Measurements from ENCODE around the gene ZNF570.

The ZNF570 gene

GRCh38 chr19:37468961-37469777 is at the start of gene ZNF570:
TSS of gene ZNF570 (plus strand) at chr19:37469356. CDS start at chr19:37470355, 999 bp downstream.
- TF ChIP-seq EZH2phosphoT487 (IDR thresholded peaks at IDR 0.05; ENCODE audit: borderline replicate concordance): no peak
- no peak for TF ChIP-seq CTCF (conservative IDR thresholded peaks at IDR 0.05; ENCODE audit: low read length)
- Histone ChIP-seq H2AFZ (ENCODE audit: low read length) (peak within 1 kb of the TSS; percentile 94), H3K4me2 (ENCODE audit: low read depth, low read length, poor library complexity, severe bottlenecking) (peak within 1 kb of the TSS; percentile 89)

GRCh38 chr19:37452500-37453245 is 16.5 kb upstream of the ZNF570 start:
- no peak overlapping the region for H3K9ac ChIP-seq (ENCODE audit: low read depth, low read length, poor library complexity, severe bottlenecking)
- peaks cover 65% of the 10 kb centered on the region for H3K9me3 ChIP-seq (ENCODE audit: insufficient read depth, low read depth, low read length)
- H3K27me3 ChIP-seq (ENCODE audit: insufficient read depth, low read length, poor library complexity, severe bottlenecking): no peaks in the 10 kb centered on the region

More at GRCh38 chr19:37468961-37469777, at the start of gene ZNF570:
- H4K20me1 ChIP-seq (ENCODE audit: insufficient read depth, low read length, poor library complexity, severe bottlenecking): peaks cover 5% of the 10 kb centered on the region
- H3K4me3 ChIP-seq (ENCODE audit: low read length, poor library complexity, severe bottlenecking): peak within 1 kb of the TSS; percentile 89
- peaks cover 26% of the 10 kb centered on the region for H3K4me1 ChIP-seq (ENCODE audit: insufficient read depth, low read length, poor library complexity, severe bottlenecking)
- peaks cover 45% of the 10 kb centered on the region for H3K79me2 ChIP-seq (ENCODE audit: insufficient read depth, low read length)
- H3K9me3 ChIP-seq (ENCODE audit: insufficient read depth, low read depth, low read length): no peaks in the 10 kb centered on the region
- H3F3A ChIP-seq (ENCODE audit: low read depth): no peaks in the 10 kb centered on the region
- H3K27me3 ChIP-seq (ENCODE audit: insufficient read depth, low read length, poor library complexity, severe bottlenecking): no peaks in the 10 kb centered on the region
- H3K36me3 ChIP-seq (ENCODE audit: insufficient read depth, low read length): peaks cover 5% of the 10 kb centered on the region; the same call in 1 of the 2 replicates
- H3K9ac ChIP-seq (ENCODE audit: low read depth, low read length, poor library complexity, severe bottlenecking): peak within 1 kb of the TSS; percentile 78
- H3K9me2 ChIP-seq (replicated peaks; ENCODE audit: low read depth, low read length): no peaks in the 10 kb centered on the region

More at GRCh38 chr19:37452500-37453245, 16.5 kb upstream of the ZNF570 start:
- H4K20me1 ChIP-seq (ENCODE audit: insufficient read depth, low read length, poor library complexity, severe bottlenecking): no peaks in the 10 kb centered on the region
- no peak overlapping the region for H3K4me3 ChIP-seq (ENCODE audit: low read length, poor library complexity, severe bottlenecking)
- peaks cover 26% of the 10 kb centered on the region; the same call in 1 of the 2 replicates for H3K36me3 ChIP-seq (ENCODE audit: insufficient read depth, low read length)
- H2AFZ ChIP-seq (ENCODE audit: low read length): no peak overlapping the region
- TF ChIP-seq CTCF (conservative IDR thresholded peaks at IDR 0.05; ENCODE audit: low read length): no peak
- no peak for TF ChIP-seq EZH2phosphoT487 (IDR thresholded peaks at IDR 0.05; ENCODE audit: borderline replicate concordance)
- H3K79me2 ChIP-seq (ENCODE audit: insufficient read depth, low read length): no peaks in the 10 kb centered on the region
- H3K9me2 ChIP-seq (replicated peaks; ENCODE audit: low read depth, low read length): no peaks in the 10 kb centered on the region
- no peaks in the 10 kb centered on the region for H3F3A ChIP-seq (ENCODE audit: low read depth)
- H3K4me2 ChIP-seq (ENCODE audit: low read depth, low read length, poor library complexity, severe bottlenecking): no peak overlapping the region
- no peaks in the 10 kb centered on the region for H3K4me1 ChIP-seq (ENCODE audit: insufficient read depth, low read length, poor library complexity, severe bottlenecking)
